HG03558 (cell line): ENCODE data around the gene ZNF586.
"Not testable (repeated sequence)": the region's sequence is repeated elsewhere in the genome, so short reads cannot be mapped to it uniquely, and the experiment has no call there.

Source experiments
- ATAC-seq: cut with Tn5 transposase; IDR thresholded peaks from one replicate; pipeline ENCODE4 v1.9.1; 2021; ENCODE audit warnings: moderate number of reproducible peaks; ENCODE audit not compliant: unreplicated experiment; ENCODE audit errors: extremely low read depth

The ZNF586 gene

DNA sequence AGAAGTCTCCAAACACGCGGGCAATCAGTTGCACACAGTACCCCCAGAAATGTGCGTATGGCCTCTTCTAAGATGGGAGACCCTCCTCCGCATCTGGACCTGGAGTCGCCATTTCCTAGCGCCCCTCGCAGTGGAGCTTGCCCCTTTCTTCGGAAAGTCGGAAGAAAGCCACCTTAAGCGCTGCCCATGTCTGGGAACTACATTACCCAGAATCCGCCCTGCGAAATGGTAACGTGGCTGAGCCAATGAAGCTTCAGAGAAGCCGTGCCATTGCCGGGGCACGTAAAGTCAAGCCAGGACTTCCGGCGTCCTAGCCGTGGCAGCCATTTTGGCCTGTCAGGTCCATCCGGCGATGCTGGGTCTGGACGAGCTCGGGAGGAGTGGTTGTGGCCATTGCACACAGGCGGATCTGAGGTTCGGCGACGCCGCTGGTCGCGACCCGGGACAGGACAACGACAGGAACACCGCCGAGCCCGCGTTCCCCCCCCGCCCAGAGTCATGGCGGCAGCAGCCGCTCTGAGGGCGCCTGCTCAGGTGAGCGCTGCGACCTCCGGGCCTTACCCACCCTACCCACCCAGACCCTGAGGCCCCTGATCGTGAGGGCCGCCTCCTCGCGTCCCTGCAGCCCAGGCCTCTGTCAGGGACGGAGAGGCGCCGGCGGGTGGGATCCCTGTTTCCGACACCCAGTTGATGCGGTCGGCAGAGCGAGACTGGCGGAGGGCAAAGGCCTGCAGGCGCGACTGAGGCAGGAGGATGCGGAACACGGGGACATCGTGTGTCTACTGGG is at the start of gene ZNF586:
Gene ZNF586 (plus strand): TSS at position 332 of the 787 bp plus-strand sequence. CDS start 167 bp downstream, at position 499.
- ATAC-seq = peak; percentile 82

DNA sequence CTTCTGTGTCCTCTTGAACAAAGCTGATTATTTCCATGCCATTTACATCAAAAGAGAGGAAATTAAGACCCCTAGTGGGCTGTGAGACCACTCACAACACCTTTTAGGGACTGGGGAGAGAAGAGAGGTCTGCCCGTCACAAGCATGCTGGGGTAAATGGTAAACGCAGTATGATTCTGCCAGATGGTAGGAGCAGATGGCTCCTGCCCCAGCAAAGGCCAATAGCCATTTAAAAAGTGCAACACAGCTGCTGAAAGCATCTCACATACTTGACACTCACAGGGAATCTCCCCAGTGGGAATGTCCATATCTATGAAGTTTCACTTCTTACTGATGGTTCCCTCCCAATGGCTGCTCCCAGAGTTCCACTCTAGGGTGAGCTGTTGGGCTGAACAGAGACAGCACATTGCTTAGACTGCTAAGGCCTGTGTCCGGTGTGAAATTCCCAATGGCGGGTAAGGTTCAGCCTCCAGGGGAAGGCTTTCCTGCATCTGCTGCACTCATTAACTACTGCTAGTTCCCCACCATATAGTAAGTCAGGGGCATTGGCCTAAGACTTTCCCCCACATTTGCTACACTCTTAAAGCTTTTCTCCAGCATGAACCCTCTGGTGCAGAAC is 49.5 kb upstream of the ZNF586 start:
- no peak for ATAC-seq

DNA sequence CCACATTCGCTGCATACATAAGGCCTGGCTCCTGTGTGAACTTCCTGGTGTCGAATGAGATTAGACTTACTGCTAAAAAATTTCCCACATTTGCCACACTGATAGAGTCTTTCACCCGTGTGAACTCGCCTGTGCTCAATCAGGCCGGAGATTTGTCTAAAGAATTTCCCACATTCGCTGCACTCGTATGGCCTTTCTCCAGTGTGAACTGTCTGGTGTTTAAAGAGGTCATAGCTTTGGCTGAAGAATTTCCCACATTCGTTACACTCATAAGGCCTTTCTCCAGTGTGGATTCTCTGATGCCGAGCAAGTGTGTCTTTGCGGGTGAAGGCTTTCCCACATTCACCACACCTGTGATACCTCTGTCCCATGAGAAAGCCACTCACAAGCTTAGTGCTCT is 48.6 kb upstream of the ZNF586 start:
- no peak for ATAC-seq

DNA sequence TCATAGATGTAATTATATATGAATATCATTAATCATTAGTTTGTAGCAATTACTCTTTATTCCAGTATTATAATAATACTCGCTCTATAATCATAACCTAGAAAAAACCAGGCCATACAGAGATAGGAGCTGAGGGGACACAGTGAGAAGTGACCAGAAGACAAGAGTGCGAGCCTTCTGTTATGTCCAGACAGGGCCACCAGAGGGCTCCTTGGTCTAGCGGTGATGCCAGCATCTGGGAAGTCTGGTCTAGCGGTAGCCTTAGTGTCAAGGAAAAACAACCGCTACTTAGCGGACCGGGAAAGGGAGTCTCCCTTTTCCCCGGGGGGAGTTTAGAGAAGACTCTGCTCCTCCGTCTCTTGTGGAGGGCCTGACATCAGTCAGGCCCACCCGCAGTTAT is 31.2 kb upstream of the ZNF586 start:
- not testable (repeated sequence) for ATAC-seq

DNA sequence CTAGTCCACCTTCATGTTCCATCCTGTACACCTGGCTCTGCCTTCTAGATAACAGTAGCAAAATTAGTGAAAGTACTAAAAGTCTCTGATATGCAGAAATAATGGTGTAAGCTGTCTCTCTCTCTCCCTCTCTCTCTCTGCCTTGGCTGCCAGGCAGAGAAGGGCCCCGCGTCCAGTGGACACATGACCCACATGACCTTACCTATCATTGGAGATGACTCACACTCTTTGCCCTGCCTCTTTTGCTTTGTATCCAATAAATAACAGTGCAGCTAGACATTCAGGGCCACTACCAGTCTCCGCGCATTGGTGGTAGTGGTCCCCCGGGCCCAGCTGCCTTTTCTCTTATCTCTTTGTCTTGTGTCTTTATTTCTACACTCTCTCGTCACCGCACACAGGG is 30.7 kb upstream of the ZNF586 start:
- ATAC-seq = not testable (repeated sequence)

DNA sequence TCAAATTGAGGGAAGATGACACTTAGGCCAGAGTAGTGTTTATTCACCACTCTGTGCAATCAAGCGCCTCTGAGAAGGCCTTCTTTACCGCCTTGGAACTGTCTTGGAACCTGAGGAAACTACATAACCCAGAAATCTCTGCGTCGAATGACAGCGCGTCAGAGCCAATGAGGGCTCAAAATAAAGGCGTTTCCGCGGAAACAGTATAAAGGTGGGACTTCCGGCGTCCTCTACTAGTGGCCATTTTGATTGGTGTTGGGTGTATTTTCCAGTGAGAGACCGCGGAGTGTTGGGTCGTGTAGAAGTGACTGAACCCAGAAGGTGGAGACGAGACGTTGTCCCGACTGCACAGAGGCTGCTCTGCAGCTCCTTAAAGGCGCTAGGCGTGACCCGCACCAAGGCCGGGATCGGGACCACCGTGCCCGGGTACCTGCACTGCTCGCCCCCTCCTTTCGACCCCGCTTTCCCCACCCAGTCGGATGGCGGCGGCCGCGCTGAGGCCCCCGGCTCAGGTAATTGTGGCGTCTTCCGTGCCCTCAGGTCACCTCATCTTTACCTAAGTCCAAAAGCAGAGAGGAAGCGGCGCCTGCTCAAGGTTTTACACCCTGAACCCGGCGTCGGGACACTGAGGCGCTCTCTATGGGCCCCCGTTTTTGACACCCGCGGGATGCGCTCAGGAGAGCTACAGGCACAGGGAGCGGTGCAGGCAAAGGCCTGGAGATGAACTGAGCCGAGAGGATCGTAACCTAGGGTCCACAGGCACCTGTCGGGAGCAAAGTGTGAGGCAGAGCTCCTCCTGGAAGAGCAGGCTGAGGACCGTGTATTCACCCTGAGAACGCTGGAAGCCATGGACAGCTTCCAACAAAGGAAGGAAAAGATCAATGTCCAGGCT is 22.6 kb upstream of the ZNF586 start, which contains the start of gene ZNF776:
Gene ZNF776 (plus strand): TSS at position 236 of the 892 bp plus-strand sequence. CDS start 244 bp downstream, at position 480.
- peak; percentile 94 for ATAC-seq

DNA sequence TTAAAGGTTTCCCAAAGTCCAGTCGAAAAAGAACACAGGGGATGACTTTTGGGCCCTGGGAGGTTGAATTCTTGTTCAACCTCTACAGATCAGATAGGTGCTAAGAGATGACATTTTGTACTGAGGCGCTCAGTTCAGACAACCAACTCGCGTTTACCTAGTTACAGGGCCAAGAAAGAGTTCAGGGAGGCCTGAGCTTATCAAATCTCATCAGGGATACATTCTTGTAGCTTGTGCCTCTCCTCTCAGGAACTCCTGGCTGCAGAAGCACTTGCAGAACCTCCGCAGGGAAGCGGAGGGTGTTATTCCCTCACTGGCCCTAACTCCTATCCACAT is 22.0 kb upstream of the ZNF586 start:
- ATAC-seq = no peak

DNA sequence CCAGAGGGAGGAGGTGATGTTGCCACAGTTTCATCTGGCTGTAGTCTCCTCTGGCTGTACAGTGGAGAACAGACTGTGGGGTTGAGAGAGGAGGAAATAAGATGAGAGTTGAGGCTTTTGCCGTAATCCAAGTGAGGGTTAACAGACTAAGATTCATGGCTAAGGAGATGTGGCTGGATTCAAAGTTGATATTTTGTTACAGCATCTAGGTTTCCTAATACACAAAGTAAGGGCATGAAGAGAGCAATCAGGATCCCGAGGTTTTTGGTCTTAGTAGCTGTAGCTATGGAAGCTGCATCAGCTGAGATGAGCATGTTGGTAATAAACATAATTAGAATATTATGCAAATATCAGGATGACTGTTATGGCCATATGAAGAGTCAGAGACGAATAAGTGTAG is 21.4 kb upstream of the ZNF586 start:
- no peak for ATAC-seq

DNA sequence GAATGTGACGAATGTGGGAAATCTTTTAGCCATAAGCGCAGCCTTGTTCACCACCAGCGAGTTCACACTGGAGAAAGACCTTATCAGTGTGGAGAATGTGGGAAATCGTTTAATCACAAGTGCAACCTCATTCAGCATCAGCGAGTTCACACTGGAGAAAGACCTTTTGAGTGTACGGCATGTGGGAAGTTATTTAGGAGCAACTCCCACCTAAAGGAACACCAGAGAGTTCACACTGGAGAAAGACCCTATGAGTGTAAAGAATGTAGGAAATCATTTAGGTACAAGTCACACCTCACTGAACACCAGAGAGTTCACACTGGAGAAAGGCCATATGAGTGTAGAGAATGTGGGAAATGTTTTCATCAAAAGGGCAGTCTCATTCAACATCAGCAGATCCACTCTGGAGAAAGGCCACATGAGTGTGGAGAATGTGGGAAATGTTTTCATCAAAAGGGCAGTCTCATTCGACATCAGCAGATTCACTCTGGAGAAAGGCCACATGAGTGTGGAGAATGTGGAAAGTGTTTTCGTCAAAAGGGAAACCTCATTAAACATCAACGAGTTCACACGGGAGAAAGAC is 15.3 kb upstream of the ZNF586 start:
- no peak for ATAC-seq

DNA sequence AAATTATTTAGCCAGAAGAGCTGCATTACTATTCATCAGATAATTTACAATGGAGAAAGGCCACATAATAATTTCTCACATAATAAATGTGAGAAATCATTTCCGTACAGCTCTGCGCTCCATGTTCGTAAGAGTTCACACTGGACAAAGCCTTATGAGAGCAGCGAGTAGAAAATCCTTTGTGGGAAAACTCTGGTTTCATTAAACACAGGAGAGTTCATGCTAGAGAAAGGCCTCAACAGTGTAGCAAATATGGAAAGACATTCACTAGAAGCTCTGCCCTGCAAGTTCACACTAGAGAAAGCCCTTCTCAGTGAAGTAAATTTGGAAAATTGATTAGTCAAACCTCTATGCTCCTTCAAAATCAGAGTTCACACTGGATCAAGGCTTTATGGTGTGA is 14.4 kb upstream of the ZNF586 start:
- ATAC-seq = no peak

DNA sequence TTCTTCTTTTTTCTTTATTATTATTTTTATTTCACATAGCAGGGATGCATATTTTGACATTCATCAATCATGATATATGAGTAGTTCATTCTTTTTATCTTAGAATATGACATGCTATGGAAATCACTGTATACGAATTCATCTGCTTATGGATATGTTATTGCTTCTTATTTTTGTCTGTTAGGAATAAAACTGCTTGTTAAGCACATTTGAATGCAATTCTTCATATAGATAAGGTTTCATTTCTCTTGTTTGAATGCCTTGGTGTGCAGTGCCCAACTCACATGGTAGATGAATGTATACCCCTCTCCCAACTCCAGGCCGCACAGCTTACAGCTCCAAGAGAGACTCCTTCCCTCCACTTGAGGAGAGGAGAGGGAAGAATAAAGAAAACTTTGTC is 11.5 kb upstream of the ZNF586 start:
- ATAC-seq = no peak

DNA sequence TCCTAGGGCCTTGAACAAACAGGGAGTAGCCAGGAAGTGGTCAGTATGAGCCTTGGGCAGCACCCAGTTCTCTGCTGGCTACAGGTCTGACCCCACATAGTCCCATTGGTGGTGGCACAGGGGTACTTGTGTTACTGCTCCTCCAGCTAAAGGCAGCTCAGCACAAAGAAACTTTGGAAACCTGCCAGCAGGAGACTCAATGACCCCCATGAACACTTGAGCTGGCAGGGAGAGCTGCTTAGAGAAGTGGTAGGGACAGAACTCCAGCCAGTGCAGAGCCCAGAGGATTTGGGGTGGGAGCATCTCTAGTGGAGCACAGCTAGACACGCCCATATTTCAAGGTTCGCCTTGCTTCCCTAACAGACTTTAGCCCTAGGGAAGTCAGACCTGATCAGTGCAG is 10.4 kb upstream of the ZNF586 start:
- ATAC-seq = no peak

DNA sequence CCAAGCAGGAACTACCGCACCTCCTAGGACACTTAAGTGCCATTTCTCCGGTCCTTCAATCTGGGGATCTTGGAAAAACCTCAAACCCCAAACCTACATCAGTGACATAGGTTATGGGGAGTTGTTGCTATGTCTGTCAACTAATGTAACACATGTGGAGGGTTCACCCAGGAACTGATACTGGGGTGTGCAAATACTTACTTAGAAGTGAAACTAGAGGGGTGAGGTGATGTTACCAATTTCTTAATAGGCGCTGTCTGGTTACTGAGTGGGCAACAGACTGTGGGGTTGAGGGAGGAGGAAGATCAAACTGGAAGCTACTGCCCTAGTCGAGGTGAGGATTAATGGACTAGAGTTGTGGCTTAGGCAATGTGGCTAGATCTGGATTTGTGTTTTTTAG is 1.9 kb downstream of the ZNF586 start:
- ATAC-seq = no peak

DNA sequence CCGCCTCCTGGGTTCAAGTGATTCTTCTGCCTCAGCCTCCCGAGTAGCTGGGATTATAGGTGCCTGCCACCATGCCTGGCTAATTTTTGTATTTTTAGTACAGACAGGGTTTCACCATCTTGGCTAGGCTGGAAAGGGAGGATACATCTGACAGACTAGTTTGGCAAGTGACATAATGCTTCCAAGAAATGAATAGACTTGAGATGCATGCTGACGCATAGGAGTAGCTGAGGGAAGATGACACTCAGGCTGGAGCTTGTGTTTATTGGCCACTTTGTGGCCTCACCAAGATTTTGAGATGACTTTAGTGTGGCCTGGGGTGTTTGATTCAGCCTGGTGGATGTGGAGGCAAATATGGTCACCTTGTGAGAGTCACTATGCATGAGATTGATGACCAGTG is 4.0 kb downstream of the ZNF586 start:
- no peak for ATAC-seq

DNA sequence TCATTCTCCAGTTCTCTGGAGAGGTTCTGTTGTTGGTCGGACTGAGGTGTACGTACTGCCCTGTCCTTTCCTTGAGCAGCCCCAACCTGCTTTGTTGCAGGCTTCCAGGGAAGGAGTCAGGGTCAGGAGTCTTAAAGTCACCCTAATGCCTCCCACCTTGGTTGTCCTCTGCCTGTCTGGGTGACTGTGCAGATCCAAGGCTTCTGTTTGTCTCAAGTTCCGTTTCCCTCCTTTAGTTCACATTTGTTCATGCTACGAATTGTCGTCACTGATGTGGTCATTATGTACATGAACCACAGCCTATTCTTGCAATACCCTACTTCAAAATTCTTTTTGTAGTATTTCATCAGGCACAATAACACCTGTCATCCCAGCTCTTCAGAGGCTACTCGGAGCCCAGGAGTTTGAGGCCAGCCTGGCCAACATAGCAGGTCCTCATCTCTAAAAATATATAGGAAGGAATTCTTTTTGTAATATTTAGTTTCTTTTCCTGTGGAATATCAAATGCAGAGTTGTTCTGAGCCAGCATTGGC is 7.4 kb downstream of the ZNF586 start:
- ATAC-seq = no peak

DNA sequence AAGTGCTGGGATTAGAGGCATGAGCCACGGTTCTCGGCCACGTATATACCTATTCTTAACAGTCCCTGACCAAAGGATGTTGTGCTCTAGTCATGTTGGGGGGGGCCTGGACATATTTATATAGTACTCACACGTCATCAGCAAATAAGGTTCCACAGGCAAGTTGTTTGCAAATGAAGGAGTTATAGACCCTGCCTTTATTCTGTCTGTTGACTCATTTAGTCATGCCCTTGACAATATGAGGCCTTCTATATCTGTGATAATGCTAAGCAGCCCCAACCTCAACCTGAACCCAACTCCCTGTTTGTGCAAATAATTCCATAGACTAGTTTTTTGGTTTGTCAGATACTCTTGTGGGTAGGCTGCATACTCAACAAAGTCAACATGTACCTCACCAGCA is 8.9 kb downstream of the ZNF586 start:
- ATAC-seq = no peak

DNA sequence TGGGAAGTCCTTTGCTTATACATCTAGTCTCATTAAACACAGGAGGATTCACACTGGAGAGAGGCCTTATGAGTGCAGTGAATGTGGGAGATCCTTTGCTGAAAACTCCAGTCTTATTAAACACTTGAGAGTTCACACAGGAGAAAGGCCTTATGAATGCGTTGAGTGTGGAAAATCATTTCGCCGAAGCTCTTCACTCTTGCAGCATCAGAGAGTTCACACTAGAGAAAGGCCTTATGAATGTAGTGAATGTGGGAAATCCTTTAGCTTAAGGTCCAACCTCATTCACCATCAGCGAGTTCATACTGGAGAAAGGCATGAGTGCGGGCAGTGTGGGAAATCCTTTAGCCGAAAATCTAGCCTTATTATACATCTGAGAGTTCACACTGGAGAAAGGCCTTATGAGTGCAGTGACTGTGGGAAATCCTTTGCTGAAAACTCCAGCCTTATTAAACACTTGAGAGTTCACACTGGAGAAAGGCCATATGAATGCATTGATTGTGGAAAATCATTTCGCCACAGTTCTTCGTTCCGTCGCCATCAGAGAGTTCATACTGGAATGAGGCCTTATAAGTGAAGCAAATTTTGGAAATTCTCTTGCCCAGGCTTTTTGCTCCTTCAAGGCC is 9.9 kb downstream of the ZNF586 start:
- ATAC-seq = no peak

DNA sequence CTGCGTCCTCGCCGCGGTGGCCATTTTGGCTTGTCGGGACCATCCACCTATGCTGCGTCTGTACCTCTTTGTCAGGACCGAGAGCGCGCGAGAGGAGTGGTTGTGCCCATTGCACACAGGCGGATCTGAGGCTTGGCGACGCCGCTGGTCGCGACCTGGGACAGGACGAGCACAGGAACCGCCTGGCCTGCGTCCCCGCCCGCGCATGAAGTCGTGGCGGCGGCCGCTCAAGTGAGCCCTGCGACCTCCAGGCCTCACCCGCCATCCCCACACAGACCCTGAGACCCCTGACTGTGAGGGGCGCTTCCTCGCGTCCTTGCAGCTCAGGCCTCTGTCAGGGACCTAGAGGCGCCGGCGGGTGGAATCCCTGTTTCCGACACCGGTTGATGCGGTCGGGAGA is 16.8 kb downstream of the ZNF586 start:
- ATAC-seq = no peak

DNA sequence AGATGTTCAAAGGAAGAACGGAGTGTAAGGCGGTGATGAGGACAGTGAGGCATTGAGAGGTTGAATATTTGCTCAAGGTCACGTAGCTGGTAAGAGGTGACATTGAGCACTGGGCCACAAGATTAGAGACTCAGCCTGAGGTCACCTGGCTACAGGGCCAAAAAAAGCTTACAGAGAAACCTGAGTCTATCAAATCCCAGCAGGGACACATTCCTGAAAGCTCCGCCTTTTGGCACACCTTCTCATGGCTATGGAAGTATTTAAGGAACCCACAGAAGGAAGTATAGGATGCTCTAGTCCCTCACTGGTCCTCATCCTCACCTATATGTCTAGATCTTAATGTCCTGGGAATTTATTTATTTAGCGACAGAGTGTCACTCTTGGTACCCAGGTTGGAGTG is 17.4 kb downstream of the ZNF586 start:
- ATAC-seq = no peak

DNA sequence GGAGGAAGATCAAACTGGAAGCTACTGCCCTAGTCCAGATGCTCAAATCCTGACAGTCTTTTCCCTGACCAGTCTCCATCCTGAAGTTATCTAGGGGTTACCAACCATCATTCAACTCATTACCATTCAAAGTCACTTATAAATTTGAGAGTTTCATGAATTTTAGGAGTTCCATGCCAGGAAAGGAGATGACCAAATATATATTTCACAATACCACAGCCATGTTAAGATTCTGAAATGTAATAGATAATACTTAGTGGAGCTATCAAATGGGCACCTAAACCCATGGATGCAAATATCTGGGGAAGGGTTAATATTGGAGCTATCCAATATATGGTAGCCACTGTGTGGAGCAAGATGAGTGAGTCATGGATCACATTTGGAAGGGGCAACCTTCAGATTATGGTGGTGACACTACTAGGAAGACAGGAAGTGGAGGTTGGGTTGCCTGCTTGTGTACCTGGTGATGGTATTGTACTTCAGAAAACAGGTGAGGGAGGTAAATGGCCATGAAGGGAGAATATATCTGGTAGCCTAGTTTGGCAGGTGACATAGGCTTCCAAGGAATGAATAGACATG is 18.7 kb downstream of the ZNF586 start:
- ATAC-seq = no peak
